ENCODE data around the gene CHRNA5. TPM values are rescaled to one million over a fixed set of nuclear protein-coding genes. Genes with fewer than 3 reads are reported as not detected.

CHRNA5 gene
- total RNA-seq, 1 donor from 2014 or later: 55.3 TPM

DNA sequence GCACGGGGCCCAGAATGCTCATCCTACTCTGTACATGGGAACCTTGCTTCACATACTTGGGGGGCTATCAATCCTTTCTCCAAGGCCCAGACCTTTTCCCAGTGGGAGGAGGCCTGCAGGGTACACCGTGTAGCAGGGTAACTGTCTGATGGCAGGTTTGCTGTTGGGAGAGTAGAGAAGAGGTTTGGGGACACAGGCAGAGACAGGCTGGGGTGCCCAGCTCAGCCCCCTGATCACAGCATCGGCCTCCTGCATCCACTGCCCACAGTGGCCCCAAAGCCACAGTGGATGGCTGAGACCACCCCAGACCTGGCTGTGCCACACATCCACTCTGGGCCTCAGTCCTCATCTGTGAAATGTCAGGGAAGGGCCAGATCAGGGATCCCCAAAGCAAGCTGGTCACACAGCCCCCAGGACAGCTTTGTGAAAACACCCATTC, 49.9 kb downstream of the CHRNA5 start:
- no peak overlapping the region for H3K27ac Mint-ChIP-seq (ENCODE audit: unreplicated experiment)
- H3K36me3 Mint-ChIP-seq (ENCODE audit: unreplicated experiment): peaks cover 16% of the 10 kb centered on the region
- peaks cover 17% of the 10 kb centered on the region for H3K27me3 Mint-ChIP-seq (ENCODE audit: unreplicated experiment)
- peaks cover 18% of the 10 kb centered on the region for H3K9me3 Mint-ChIP-seq (ENCODE audit: unreplicated experiment)
- TF ChIP-seq, protein P1, sequence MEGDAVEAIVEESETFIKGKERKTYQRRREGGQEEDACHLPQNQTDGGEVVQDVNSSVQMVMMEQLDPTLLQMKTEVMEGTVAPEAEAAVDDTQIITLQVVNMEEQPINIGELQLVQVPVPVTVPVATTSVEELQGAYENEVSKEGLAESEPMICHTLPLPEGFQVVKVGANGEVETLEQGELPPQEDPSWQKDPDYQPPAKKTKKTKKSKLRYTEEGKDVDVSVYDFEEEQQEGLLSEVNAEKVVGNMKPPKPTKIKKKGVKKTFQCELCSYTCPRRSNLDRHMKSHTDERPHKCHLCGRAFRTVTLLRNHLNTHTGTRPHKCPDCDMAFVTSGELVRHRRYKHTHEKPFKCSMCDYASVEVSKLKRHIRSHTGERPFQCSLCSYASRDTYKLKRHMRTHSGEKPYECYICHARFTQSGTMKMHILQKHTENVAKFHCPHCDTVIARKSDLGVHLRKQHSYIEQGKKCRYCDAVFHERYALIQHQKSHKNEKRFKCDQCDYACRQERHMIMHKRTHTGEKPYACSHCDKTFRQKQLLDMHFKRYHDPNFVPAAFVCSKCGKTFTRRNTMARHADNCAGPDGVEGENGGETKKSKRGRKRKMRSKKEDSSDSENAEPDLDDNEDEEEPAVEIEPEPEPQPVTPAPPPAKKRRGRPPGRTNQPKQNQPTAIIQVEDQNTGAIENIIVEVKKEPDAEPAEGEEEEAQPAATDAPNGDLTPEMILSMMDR (IDR thresholded peaks at IDR 0.05; ENCODE audit: partially characterized antibody, unreplicated experiment): no peak
- DNase-seq: no peak
- peaks cover 22% of the 10 kb centered on the region for H3K4me1 Mint-ChIP-seq (ENCODE audit: low read depth, unreplicated experiment)
- no peak overlapping the region for H3K4me3 Mint-ChIP-seq (ENCODE audit: unreplicated experiment)

DNA sequence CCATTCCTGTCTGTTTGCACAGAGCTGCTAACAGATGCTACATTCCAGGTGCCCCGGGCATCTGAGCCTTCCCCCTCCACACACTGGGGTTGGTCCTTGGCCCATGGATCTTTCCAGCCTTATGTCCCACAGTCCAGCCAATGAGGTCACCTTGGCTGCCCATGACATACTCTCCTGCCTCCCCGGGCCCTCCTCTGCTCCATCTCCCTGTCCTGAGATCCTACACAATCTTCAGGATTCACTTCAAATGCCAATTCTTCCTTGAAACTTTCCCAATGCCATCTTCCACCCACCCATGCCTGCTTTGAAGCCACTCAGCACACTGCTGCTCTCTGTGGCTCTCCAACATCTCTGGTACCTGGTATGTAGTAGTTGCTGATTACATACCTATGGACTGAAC, 51.2 kb downstream of the CHRNA5 start:
- peaks cover 22% of the 10 kb centered on the region for H3K4me1 Mint-ChIP-seq (ENCODE audit: low read depth, unreplicated experiment)
- H3K27ac Mint-ChIP-seq (ENCODE audit: unreplicated experiment): peak overlapping the region; percentile 22
- peaks cover 22% of the 10 kb centered on the region for H3K27me3 Mint-ChIP-seq (ENCODE audit: unreplicated experiment)
- H3K9me3 Mint-ChIP-seq (ENCODE audit: unreplicated experiment): peaks cover 20% of the 10 kb centered on the region
- DNase-seq: no peak
- peaks cover 14% of the 10 kb centered on the region for H3K36me3 Mint-ChIP-seq (ENCODE audit: unreplicated experiment)
- TF ChIP-seq, protein P1 (IDR thresholded peaks at IDR 0.05; ENCODE audit: partially characterized antibody, unreplicated experiment): no peak
- peak overlapping the region; percentile 1 for H3K4me3 Mint-ChIP-seq (ENCODE audit: unreplicated experiment)

DNA sequence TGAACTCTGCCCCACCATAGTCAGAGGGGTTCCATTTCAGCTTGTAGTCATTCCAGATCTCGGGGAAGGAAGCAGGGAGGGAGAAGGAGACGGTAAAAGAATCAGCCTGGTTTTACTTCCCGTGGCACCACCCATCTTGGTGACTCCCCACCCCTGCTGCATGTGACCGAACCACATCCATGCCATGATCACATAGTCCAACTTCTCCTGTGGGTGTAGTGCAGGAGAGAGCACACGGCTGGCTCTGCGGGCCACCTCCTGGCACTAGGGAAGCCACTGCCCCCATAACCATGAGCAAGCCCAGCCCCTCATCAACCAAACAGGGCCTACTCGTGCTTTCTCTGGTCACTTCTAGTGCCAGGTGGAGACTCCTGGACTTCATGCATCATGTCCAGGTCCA, 51.8 kb downstream of the CHRNA5 start:
- Mint-ChIP-seq H3K4me3 (ENCODE audit: unreplicated experiment) (peak overlapping the region; percentile 74), H3K27me3 (ENCODE audit: unreplicated experiment) (peaks cover 22% of the 10 kb centered on the region), H3K4me1 (ENCODE audit: low read depth, unreplicated experiment) (peaks cover 22% of the 10 kb centered on the region), H3K27ac (ENCODE audit: unreplicated experiment) (peak overlapping the region; percentile 64), H3K9me3 (ENCODE audit: unreplicated experiment) (peaks cover 20% of the 10 kb centered on the region), H3K36me3 (ENCODE audit: unreplicated experiment) (peaks cover 14% of the 10 kb centered on the region)
- no peak for DNase-seq
- TF ChIP-seq, protein P1 (IDR thresholded peaks at IDR 0.05; ENCODE audit: partially characterized antibody, unreplicated experiment): no peak

DNA sequence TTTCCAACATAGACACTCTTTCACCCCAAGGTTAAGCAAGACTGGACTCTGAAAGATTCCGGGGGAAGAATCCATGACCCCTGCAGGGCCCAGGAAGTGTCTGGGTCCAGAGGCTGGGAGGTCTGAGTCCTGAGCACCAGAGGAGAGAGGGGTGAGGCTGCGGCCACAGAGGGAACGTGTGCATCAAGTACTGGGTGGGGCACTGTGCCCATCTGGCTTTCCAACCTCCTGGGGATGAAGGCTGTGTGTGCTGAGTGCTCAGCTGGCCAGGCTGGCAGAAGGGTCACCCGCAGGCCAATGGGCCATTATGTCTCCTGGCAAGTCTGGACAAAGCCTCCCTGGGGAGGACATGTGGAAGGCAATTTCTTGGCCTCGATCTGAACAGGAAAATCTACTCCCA, 52.2 kb downstream of the CHRNA5 start:
- peak overlapping the region; percentile 64 for H3K27ac Mint-ChIP-seq (ENCODE audit: unreplicated experiment)
- peaks cover 14% of the 10 kb centered on the region for H3K36me3 Mint-ChIP-seq (ENCODE audit: unreplicated experiment)
- DNase-seq: peak; percentile 65
- TF ChIP-seq, protein P1 (IDR thresholded peaks at IDR 0.05; ENCODE audit: partially characterized antibody, unreplicated experiment): no peak
- H3K4me1 Mint-ChIP-seq (ENCODE audit: low read depth, unreplicated experiment): peaks cover 22% of the 10 kb centered on the region
- H3K4me3 Mint-ChIP-seq (ENCODE audit: unreplicated experiment): peak overlapping the region; percentile 74
- peaks cover 23% of the 10 kb centered on the region for H3K27me3 Mint-ChIP-seq (ENCODE audit: unreplicated experiment)
- peaks cover 20% of the 10 kb centered on the region for H3K9me3 Mint-ChIP-seq (ENCODE audit: unreplicated experiment)

DNA sequence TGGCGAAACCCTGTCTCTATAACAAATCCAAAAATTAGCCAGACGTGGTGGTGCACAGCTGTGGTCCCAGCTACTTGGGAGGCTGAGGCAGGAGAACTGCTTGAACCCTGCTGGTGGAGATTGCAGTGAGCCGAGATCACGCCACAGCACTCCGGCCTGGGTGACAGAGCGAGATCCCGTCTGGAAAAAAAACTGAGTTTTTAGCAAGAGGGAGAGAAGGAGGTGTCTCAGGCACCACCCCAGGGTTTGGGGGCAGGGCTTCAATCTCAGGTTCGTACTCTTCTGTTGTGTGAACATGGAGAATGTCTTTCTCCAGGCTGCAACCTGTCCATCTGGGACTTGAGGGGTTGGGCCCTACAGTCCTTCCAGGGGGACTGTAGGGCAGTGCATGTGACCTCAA, 52.7 kb downstream of the CHRNA5 start:
- peaks cover 14% of the 10 kb centered on the region for H3K36me3 Mint-ChIP-seq (ENCODE audit: unreplicated experiment)
- peak overlapping the region; percentile 95 for H3K4me3 Mint-ChIP-seq (ENCODE audit: unreplicated experiment)
- peak overlapping the region; percentile 64 for H3K27ac Mint-ChIP-seq (ENCODE audit: unreplicated experiment)
- TF ChIP-seq, protein P1 (IDR thresholded peaks at IDR 0.05; ENCODE audit: partially characterized antibody, unreplicated experiment): no peak
- peaks cover 25% of the 10 kb centered on the region for H3K27me3 Mint-ChIP-seq (ENCODE audit: unreplicated experiment)
- no peak for DNase-seq
- H3K9me3 Mint-ChIP-seq (ENCODE audit: unreplicated experiment): peaks cover 20% of the 10 kb centered on the region
- H3K4me1 Mint-ChIP-seq (ENCODE audit: low read depth, unreplicated experiment): peaks cover 22% of the 10 kb centered on the region
